Cardiac fibroblast (primary cell): ENCODE measurements around the gene LINC01488.

Experiments used
- DNase-seq, 2 donors: peaks; one replicate each; pipeline versions ENCODE4 v3.0.0 to v3.0.0-alpha.2; 2010; ENCODE audit warnings: low read depth in 2 of 2
- H3K4me3 ChIP-seq, 2 donors: replicated peaks in 1 of 2; 1 replicate in 1 of 2; 2 replicates in 1 of 2; pipeline ENCODE4 v1.5.1; 2011; ENCODE audit warnings: low read depth in 2 of 2, low read length in 2 of 2, mild to moderate bottlenecking in 2 of 2, moderate library complexity in 1 of 2
- TF ChIP-seq, protein P1 (sequence below): IDR thresholded peaks from one replicate; pipeline ENCODE4 v1.5.1; 2011; ENCODE audit warnings: low read depth, mild to moderate bottlenecking, low read length, inconsistent platforms

The LINC01488 gene

DNA sequence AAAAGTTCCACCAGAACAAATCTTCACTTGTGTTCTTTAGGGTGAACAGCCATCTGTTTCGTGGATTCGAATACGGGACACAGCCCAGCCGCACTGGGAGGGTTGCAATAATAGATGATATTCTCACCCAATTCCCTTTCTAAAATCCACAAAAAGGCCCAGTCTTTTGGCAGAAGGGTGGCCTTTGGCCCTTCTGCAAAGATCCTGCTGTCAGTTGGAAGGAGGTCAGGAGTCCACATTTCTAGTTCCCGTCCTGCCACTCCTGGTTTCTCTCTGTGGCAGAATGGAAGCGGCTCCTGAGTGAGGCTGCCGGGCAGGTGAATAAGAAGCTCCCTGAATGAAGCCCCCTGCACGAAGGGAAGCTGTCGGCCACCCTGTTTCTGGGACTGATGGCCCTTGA lies 11.2 kb upstream of the LINC01488 start:
- TF ChIP-seq, protein P1, sequence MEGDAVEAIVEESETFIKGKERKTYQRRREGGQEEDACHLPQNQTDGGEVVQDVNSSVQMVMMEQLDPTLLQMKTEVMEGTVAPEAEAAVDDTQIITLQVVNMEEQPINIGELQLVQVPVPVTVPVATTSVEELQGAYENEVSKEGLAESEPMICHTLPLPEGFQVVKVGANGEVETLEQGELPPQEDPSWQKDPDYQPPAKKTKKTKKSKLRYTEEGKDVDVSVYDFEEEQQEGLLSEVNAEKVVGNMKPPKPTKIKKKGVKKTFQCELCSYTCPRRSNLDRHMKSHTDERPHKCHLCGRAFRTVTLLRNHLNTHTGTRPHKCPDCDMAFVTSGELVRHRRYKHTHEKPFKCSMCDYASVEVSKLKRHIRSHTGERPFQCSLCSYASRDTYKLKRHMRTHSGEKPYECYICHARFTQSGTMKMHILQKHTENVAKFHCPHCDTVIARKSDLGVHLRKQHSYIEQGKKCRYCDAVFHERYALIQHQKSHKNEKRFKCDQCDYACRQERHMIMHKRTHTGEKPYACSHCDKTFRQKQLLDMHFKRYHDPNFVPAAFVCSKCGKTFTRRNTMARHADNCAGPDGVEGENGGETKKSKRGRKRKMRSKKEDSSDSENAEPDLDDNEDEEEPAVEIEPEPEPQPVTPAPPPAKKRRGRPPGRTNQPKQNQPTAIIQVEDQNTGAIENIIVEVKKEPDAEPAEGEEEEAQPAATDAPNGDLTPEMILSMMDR, result no peak
- DNase-seq, result no peak
- no peak overlapping the region for H3K4me3 ChIP-seq

DNA sequence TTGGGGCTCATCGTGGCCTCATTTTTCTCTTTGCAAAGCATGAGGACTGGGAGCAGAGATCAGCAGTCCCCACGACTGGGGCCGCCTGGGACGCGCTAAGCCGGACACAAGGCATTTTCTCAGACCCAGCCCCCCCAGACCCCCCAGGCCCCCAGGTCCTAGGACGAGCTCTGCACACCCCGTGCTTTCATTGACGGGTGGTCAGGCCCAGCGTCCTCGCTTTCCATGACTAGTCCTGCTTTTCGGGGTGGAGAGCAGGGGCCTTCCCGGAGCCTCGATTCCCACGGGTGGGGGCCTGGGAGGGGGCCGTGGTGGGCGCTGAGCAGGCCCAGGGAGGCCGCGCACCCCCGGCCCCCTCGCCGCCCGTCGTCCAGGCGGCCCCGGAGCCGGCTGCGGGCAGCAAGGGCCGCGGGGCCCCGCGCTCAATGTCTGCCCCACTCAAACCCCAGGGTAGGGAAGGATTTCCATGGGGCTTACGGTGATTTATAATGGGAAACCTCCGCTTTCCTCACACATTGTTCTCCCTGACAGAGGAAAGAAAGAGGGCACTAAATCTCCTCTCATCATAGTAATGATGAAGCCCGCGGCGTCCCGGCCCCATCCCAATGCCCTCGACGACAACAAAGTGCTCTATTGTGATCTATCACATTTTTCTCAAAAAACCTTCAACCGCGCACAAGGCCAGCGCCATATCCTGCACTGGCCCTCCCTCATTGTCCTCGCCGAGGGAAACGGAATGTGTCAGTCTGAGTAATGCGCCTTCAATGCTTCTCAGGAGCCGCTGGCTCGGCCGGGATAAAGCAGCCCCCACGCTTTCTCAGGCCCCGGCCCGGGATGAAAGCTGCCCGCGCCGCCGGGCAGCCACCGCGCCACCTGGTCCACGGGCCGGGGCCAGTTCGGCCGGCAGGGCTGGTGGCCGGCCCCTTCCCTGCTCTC lies 10.4 kb upstream of the LINC01488 start:
- TF ChIP-seq, protein P1, result no peak
- no peak overlapping the region for H3K4me3 ChIP-seq
- DNase-seq, result peak; percentile 41 to 53

DNA sequence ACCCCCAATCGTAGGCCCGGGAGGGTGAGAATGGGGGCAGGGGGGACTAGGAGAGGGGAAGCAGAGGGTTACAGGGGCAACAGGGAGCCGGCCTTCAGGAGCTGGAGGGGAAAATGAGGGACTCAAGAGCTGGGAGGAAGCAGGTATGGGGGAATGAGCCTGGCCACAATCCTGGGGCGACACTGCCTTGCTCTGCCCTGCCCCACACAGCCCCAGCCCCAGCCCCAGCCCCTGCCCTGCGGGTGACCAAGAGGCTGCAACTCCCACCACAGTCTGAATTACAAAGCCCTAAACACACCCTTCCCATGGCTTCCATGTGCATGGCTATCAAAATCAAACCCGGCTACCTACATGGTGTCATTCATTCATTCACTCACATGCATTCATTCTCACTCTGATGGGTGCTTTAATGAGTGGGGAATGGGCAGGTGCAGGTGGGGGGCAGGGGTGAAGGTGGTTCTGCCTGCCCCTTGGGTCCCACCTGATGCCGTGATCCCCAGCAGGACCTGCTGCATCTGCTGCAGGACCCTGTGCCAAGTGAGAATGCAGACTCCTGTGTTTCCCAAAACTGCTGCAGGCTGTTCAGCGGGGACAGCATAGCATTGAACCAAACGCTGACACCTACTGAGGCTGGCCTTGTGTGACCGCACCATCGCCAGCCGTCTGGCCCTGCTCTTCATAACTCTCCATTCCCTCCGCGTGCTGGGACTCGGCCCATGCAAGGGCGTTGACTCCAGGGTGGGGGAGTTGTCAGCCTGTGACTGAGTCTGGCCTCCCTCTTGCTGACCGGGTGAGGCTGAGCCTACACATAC lies 9.5 kb upstream of the LINC01488 start:
- no peak for DNase-seq
- no peak overlapping the region for H3K4me3 ChIP-seq
- TF ChIP-seq, protein P1, result no peak

DNA sequence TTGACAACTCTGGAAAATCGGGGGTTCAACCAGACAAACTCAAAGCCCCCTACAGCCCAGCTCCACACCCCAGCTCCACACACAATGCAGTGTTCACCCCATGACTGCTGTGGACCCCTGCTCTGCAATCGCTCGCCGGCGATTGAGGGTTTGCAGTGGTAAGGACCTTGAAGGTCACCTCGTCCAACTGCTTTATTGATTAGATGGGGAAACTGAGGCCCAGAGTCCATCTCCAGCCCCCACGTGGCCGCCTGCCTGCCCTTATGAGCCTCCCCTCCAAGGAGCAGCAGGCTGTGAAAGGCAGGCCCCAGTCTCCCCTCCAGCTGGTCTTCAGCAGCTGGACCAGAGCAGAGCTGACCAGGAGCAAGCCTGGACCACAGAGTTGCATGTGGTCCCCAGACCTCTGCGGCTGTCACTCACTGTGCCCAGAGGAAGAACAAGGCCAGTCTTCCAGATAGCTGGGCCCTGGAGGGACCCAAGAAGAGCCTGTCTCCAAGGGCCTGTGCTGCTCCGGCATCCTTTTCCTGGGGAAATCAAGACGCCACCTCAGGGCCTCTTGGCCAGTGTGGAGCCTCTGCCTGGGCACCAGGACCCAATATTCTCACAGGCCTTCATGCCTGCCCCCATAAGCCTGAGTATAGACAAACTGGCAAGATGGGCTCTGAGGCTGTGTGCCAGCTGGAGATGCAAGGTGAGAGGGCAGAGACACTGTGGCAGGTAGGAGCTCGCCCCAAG lies 8.8 kb upstream of the LINC01488 start:
- no peak for DNase-seq
- H3K4me3 ChIP-seq, result no peak overlapping the region
- TF ChIP-seq, protein P1, result no peak

DNA sequence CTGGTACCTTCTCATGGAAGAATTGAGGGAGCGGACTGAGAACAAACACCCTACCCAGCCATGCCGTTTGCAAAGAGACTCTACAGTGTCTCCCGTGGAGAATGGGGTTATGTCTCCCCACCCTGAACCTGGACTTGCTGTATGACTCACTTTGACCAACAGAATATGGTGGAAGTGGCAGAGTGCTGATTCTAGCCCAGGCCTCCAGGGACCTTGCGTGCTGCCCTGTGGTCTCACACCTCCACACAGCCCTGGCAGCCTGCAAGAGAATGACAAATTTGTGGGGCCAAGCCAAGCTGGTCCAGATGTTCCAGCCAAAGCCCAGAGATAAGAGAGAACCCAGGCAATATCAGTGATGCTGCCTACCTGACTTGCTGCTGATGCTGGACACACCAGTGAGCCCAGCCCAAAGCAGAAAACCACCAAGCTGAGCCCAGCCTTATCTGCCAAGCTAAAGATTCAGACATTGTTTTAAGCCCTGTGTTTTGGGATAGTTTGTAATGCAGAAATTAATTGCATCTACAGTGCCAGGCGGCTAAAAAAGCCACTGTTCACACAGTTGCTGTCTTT lies 8.1 kb upstream of the LINC01488 start:
- TF ChIP-seq, protein P1, result no peak
- H3K4me3 ChIP-seq, result no peak overlapping the region
- DNase-seq, result no peak

DNA sequence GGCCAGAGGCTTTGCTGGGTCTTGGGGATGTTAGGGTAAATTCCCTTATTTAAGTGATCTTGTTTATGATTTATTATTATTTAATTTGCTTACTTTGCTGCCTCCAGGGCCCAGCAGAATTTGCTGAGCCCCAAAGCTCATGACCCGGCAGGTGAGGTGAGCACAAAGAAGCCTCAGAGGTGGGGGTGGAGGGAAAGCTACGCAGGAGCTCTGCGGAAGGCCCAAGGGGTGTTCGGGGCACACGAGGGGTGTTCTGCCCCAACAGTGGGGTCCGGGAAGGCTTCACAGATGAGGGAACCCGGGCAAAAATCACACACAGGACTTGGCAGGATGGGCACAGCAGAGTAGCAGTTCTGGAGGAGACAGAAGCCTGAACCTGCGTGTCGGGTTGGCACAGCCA lies 6.7 kb upstream of the LINC01488 start:
- H3K4me3 ChIP-seq, result no peak overlapping the region
- no peak for DNase-seq

More for the DNA sequence above, 6.7 kb upstream of the LINC01488 start:
- TF ChIP-seq, protein P1, result no peak
